Measurements from ENCODE around the gene P2RX6. TPM values are rescaled to one million over a fixed set of nuclear protein-coding genes. Genes with fewer than 3 reads are reported as not detected.

Gene P2RX6
- total RNA-seq, 1 donor from 2014 or later: 3.4 TPM

- no peak for DNase-seq (ENCODE audit: low spot score)
These were observed 2.2 kb upstream of the P2RX6 start for GRCh38 chr22:21012446-21013407.

- no peak for DNase-seq (ENCODE audit: low spot score)
These were observed 1.2 kb upstream of the P2RX6 start for GRCh38 chr22:21013657-21014201.

- peak; percentile 95 for DNase-seq (ENCODE audit: low spot score)
These were observed 701 bp upstream of the P2RX6 start for GRCh38 chr22:21014202-21014725.

- no peak for DNase-seq (ENCODE audit: low spot score)
These were observed 571 bp downstream of the P2RX6 start for GRCh38 chr22:21015466-21016006.

GRCh38 chr22:21016644-21017420 lies 1.9 kb downstream of the P2RX6 start:
- DNase-seq (ENCODE audit: low spot score): no peak

- DNase-seq (ENCODE audit: low spot score): no peak
These were observed 3.3 kb downstream of the P2RX6 start for GRCh38 chr22:21018314-21018713.

- no peak for DNase-seq (ENCODE audit: low spot score)
These were observed 6.0 kb downstream of the P2RX6 start for GRCh38 chr22:21020802-21021429.

- DNase-seq (ENCODE audit: low spot score): no peak
These were observed 7.5 kb downstream of the P2RX6 start for GRCh38 chr22:21022507-21022906.

GRCh38 chr22:21022955-21023614 lies 8.1 kb downstream of the P2RX6 start:
- no peak for DNase-seq (ENCODE audit: low spot score)

- no peak for DNase-seq (ENCODE audit: low spot score)
These were observed 10.3 kb downstream of the P2RX6 start for GRCh38 chr22:21025266-21025665.

- DNase-seq (ENCODE audit: low spot score): no peak
These were observed 11.1 kb downstream of the P2RX6 start for GRCh38 chr22:21025763-21026755.

- peak; percentile 51 for DNase-seq (ENCODE audit: low spot score)
These were observed 12.1 kb downstream of the P2RX6 start for GRCh38 chr22:21026783-21027692.

- DNase-seq (ENCODE audit: low spot score): no peak
These were observed 13.6 kb downstream of the P2RX6 start for GRCh38 chr22:21028277-21029251.

- no peak for DNase-seq (ENCODE audit: low spot score)
These were observed 14.6 kb downstream of the P2RX6 start for GRCh38 chr22:21029486-21030025.

GRCh38 chr22:21030032-21030431 lies 15.1 kb downstream of the P2RX6 start:
- DNase-seq (ENCODE audit: low spot score): no peak

- no peak for DNase-seq (ENCODE audit: low spot score)
These were observed 15.9 kb downstream of the P2RX6 start for GRCh38 chr22:21030621-21031544.

Measured in umbilical cord (tissue), 2 donors.